H54 (cell line): ENCODE data around the gene CYTH1.

ENCODE experiments used
- DNase-seq: peaks from one replicate; pipeline ENCODE4 v3.0.0; 2011; ENCODE audit warnings: low spot score, mixed read lengths; ENCODE audit not compliant: insufficient read length
- FAIRE-seq: peaks from 3 replicates; lab custom pipeline; 2011; peaks lifted over from hg19 to GRCh38; lab: Jason Lieb, UNC
- POLR2A ChIP-seq: IDR thresholded peaks from 2 replicates; pipeline ENCODE4 v1.6.1; 2011; ENCODE audit warnings: low read depth, mild to moderate bottlenecking, low read length

Gene CYTH1

DNA sequence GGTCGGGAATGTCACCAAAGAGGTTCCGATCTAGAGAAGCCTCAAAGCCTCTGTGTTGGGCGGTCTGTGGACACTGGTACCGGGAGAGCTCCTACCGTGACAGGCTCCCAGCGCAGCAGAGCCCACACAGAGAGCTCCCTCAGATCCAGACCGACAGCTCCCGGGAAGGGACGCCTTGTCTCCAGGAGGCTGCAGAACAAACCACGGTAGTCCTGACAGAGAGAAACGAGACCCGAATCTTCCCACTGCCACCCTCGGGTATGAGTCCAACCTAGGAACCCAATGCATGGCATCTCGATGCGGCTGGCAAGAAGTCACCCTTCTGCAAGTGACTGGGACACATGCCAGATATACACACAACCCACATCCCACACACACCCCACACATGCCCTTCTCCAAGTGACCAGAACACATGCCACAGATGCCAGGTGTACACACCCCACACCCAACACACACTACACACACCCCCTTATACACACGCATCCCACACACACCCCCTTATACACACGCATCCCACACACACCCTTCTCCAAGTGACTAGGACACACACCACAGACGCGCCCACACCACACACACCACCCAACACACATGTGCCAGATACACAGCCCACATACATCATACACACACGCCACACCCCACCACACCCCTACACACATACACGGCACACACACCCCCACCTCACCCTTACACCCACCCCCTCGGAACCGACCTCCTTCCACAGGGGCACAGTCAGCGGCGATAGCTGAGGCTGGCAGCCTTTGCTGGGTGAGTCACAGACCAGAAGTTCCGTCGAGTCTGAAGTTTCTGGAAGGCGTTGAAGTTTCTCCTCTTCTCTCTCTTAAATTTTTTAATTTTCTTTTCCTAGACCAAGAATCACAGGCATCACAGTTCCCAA lies 15.9 kb upstream of the CYTH1 start:
- FAIRE-seq (no peak), DNase-seq (no peak)
- TF ChIP-seq POLR2A = no peak

DNA sequence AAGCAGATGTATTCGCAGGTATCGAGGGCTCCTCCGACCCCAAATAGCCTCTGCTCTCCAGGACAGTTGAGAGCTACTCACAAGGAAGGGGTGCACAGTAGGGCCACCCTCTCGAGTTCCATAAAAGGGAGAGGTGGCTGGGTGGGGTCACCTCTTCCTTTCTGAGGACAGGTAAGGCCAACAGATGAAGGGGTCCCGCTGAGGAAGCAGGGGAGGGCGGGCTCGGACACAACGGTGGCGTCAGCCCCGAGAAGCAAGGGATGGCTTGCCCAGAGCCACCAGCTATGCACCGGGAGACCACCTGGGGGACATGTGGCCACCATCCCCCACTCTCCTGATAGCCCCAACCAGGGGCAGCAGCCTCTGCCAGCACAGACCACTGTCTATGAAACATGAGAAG lies 15.1 kb upstream of the CYTH1 start:
- FAIRE-seq (no peak), DNase-seq (no peak)
- TF ChIP-seq POLR2A = no peak

DNA sequence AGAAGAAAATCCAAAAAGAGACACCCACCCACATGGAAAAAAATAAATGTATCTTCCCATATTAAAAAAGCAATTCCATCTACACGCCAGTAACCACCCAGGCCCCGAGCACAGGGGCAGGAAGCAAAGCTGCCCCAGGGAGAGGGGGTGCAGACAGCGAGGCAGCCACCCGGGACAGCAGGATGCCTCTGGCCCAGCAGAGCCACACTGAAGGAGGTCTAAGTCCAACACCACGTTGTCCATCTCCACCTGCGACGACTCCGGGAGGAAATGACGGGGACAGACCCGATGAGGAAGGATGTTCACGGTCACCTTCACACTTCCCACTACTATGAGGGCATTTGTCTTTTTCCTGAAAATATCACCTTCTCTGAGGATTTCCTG lies 14.4 kb upstream of the CYTH1 start:
- no peak for TF ChIP-seq POLR2A
- FAIRE-seq (no peak), DNase-seq (no peak)

DNA sequence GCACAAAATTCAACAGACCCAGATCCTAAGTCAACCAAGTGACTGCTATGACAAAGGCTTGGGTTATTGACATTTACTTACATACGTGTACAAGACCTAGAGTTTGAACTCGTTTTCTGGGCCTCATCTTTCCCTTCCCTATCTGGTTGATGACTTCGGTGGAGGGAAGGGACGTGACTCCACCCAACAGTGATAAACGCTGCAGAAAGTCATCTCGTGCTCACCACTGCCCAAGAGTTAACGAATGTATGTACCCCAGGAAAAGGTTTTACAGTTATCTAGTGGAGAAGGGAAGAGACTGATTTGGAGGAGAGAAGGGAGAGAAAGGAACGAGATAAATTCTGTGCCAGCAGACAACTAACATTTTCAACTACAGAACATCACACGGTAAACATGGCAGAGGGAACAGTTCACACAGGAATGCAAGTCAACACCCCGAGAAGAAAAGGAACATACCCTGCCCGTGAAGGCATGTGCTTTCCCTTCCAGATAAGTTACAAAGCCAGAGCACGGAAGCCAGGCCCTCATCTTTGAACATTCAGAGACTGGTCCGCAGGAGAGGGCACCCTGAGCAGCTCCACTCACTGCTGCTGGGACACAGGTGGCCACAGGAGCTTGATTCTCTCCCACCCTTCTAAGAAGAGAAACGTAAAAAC lies 13.9 kb upstream of the CYTH1 start:
- DNase-seq (no peak), FAIRE-seq (no peak)
- TF ChIP-seq POLR2A = no peak

DNA sequence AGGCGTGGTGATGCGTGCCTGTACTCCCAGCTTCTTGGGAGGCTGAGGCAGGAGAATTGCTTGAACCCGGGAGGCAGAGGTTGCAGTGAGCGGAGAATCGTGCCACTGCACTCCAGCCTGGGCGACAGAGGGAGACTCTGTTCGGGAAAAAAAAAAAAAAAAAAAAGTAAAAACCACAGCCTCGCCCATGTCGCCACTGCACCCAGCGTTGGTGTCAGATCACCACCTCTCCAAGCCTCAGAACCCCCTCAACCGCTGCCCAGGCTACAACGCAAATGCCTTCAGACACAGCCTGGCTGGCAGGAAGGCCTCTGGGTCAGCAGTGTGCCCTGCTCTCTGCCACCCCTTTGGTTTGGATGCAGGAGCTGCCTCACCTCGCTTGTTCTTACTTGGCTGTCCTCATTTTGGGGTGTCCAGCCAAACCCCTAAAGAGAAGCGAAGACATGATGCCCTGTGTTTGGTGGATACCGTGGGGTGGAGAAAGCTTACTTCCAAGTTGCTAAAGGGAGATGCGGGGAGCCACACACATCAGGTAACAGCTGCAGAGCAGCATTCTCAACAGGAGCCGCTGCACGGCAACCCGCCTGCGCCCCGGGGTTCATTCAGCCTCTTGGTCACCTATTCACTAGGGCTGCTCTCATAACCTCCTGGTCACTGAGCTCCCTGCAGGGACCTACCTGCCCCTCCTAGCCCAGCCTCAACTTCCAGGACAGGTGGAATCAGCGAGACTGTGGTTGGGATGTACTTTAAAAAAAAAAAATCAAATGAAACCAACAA lies 13.0 kb upstream of the CYTH1 start:
- DNase-seq = no peak
- no peak for FAIRE-seq
- TF ChIP-seq POLR2A = no peak

DNA sequence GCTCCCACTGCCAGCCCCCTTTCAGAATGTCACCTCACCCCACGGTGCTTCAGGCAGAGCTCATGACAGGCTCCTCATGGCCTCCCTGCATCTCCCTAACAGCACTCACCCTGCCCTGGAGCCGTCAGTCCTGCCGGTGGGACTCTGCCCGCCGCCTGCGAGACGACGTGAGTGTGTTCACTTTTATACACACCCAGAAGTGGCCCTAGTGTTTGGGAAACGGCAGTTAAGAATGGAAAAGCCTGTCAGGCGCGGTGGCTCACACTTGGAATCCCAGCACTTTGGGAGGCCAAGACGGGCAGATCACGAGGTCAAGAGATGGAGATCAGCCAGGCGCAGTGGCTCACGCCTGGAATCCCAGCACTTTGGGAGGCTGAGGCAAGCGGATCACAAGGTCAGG lies 12.3 kb upstream of the CYTH1 start:
- DNase-seq = no peak
- no peak for FAIRE-seq
- TF ChIP-seq POLR2A = no peak

DNA sequence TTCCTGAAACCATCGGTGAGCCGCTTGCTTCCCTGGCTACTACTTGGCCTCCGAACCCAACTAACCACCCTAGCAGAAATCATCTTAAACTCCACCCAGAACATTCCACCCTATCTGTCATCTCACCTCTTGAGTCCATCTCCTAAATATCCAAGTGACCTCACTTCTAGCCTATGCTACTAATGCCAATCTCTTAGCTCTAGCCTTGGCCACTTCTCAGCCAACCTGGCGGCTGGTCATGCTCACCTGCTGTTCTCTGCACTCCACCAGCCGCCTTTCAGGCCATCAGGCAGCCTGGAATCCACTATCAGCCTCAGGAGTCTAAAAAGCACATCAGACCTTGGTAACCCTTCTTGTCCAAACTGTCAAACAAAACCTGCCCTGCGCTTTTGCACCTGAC lies 11.9 kb upstream of the CYTH1 start:
- DNase-seq = no peak
- TF ChIP-seq POLR2A = no peak
- FAIRE-seq = no peak

DNA sequence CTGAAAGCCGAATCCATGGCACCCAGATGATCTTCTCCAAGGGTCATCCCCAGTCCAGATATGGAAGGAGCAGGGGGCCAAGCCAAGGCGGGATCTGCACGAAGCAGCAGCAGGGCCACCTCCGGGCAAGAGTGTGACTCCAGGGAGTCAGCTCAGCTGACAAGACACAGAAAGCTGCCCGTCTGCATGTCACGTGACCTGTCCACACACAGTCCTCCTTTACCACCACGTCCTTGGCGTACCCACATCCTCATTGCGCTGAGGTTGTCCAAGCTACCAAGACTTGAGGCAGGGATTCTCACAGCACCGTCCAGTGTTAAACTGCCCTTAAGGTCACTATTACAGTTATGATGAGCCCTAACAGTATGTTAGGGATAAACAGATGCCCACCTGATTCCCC lies 11.3 kb upstream of the CYTH1 start:
- DNase-seq (no peak), FAIRE-seq (no peak)
- TF ChIP-seq POLR2A = no peak

DNA sequence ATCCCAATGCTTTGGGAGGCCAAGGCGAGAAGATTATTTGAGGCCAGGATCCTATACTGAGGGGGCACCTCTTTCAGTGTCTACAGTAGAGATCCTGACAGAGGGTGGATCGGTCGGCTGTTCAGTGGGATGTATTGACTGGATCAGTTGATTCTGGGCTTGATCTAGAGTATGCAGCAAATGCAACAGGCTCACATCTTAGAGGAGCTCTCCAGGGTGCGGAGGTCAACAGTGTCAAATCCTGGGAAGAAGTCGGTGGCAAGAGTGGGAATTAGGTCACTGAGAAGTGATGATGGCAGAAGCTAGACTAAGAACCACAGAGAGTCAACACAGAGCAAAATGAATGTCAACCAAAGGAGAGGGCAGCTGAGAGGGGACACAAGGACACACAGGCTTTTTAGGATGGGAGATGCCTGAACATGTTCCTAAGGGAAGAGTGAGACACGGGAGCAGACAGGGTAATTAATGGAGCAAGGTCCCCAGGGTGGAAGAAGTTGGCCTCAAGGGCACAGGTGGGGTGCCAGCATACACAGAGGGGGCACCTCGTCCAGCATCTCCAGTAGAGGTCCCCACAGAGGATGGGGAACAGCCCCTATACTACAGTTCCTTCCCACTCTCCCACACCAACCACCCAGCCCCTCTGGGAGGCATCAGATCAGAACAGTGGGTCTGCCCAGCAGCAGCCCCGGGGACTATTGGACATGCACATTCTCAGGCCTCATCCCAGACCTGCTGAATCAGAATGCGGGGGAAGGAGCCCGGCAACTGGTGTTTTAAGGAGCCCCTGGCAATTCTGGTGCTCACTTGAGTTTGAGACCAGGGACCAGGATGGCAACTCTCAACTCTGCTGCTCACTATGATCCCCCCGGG lies 10.0 kb upstream of the CYTH1 start:
- DNase-seq (no peak), FAIRE-seq (no peak)
- TF ChIP-seq POLR2A = no peak

DNA sequence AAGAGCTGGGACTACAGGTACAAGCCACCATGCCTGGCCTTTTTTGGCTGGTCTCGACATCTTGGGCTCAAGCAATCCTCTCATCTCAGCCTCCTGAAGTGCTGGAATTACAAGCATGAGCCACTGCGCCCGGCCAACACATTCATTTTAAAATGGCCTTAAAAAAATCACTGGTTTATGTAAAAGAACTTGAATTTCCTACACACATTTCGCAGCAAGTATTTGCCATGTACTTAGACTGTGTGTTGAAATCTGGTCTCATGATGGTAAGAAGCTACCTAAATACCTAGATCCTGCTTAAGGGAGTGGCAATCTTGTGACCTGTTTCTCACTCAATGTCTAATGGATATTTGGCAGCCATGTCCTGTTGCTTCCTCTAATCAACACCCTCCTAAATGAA lies 8.5 kb upstream of the CYTH1 start:
- DNase-seq (no peak), FAIRE-seq (no peak)
- TF ChIP-seq POLR2A = no peak

DNA sequence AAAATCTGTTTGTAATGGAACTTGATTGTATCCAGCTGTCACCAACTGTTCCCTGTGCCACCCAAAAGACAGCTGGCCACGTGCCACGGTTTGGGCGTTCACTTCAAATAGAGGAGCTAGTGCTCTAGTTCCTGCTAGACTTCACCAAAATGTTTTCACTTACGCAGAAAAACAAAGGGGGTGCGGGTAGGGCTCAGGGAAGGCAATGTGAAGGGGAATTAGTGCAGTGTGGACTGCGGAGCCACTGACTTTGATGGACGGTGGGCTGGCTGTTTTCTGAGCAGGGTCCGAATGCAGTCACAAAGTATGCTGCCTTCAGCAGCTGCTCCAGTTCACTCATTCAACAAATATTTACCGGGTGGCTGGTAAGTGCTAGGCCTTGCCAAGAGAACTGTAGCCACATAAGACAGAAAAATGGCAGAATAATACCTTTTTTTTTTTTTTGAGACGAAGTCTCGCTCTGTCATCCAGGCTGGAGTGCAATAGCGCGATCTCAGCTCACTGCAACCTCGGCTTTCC lies 7.6 kb upstream of the CYTH1 start:
- FAIRE-seq (no peak), DNase-seq (no peak)
- TF ChIP-seq POLR2A = no peak

DNA sequence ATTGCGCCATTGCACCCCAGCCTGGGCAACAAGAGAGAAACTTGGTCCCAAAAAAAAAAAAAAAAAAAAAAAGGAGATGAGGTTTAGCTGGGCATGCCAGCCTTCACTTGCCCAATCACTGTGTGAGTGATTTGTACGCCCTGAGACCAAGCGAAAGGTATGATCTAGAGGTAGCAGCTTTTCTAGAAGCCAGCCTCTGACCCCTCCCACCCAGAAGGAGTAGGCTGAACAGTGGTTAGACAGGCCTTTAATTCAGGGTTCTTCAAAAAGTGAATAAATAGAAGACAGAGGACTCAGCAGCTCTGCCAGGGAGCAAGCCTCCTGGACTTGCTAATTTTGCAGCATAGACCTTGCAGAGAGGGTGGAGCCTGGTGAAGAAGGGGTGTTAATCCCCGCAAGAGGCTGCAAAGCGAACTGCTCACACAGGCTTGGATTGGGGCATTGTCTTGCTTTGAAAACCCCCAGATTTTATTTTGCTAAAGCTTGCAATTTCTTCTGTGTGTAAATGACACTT lies 7.1 kb upstream of the CYTH1 start:
- DNase-seq = no peak
- TF ChIP-seq POLR2A = no peak

DNA sequence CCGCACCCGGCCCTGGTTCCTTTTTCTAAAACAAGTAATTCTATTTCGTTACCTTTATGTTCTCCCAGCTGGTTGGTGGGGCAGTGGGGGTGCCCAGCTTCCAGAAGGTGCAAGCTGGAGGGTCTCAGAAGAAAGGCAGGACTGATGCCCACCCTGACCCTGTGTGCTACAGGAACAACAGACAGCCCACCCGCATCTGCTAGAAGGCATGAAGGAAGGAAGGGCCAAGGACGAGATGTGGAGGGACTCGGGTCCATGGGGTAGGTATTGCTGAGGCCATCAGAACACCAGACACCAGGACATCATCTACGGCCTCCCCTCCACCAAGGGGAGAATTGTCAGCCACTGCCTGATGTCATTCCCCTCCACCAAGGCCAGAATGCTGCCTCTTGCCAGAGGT lies 6.4 kb upstream of the CYTH1 start:
- no peak for TF ChIP-seq POLR2A
- no peak for FAIRE-seq
- no peak for DNase-seq

More for the DNA sequence above, 7.1 kb upstream of the CYTH1 start:
- FAIRE-seq = no peak
